Skeletal muscle satellite cell (primary cell): ENCODE results near the gene AQP12B.

Experiments
- H3K27me3 ChIP-seq: 2 replicates; pipeline ENCODE4 v1.7.0; 2013; ENCODE audit warnings: low read length; ENCODE audit not compliant: control insufficient read depth, insufficient read depth
- H3K36me3 ChIP-seq: 2 replicates; pipeline ENCODE4 v1.7.0; 2013; ENCODE audit warnings: mild to moderate bottlenecking, control low read depth, low read length; ENCODE audit not compliant: insufficient read depth
- H3K4me1 ChIP-seq: 2 replicates; pipeline ENCODE4 v1.7.0; 2013; ENCODE audit warnings: low read length; ENCODE audit not compliant: control insufficient read depth, insufficient read depth
- H3K4me2 ChIP-seq: 2 replicates; pipeline ENCODE4 v1.7.0; 2013; ENCODE audit warnings: mild to moderate bottlenecking, low read length
- H3K4me3 ChIP-seq: 2 replicates; pipeline ENCODE4 v1.7.0; 2013; ENCODE audit warnings: low read length
- H3K9ac ChIP-seq: 2 replicates; pipeline ENCODE4 v1.7.0; 2013; ENCODE audit warnings: mild to moderate bottlenecking, low read depth, low read length, moderate library complexity
- H3K9me3 ChIP-seq: replicated peaks from 2 replicates; pipeline ENCODE4 v1.7.0; 2013; ENCODE audit warnings: mild to moderate bottlenecking, control low read depth, low read length

Gene AQP12B

GRCh38 chr2:240717181-240717641 is 34.5 kb upstream of the AQP12B start:
- no peak overlapping the region for H3K9ac ChIP-seq
- no peaks in the 10 kb centered on the region for H3K36me3 ChIP-seq
- no peaks in the 10 kb centered on the region for H3K4me1 ChIP-seq
- H3K27me3 ChIP-seq, result peaks cover 54% of the 10 kb centered on the region
- H3K4me2 ChIP-seq, result no peak overlapping the region
- no peak overlapping the region for H3K4me3 ChIP-seq
- H3K9me3 ChIP-seq, result no peaks in the 10 kb centered on the region

- Histone ChIP-seq H3K4me1 (no peaks in the 10 kb centered on the region), H3K9ac (no peak overlapping the region), H3K9me3 (no peaks in the 10 kb centered on the region)
Measured at GRCh38 chr2:240716130-240716798, 33.6 kb upstream of the AQP12B start.

GRCh38 chr2:240714747-240715725 is 32.4 kb upstream of the AQP12B start:
- no peak overlapping the region for H3K9ac ChIP-seq
- no peaks in the 10 kb centered on the region for H3K36me3 ChIP-seq
- no peaks in the 10 kb centered on the region for H3K9me3 ChIP-seq
- no peak overlapping the region for H3K4me3 ChIP-seq
- no peak overlapping the region for H3K4me2 ChIP-seq
- H3K27me3 ChIP-seq, result peaks cover 58% of the 10 kb centered on the region
- H3K4me1 ChIP-seq, result no peaks in the 10 kb centered on the region

More at GRCh38 chr2:240716130-240716798, 33.6 kb upstream of the AQP12B start:
- H3K36me3 ChIP-seq, result no peaks in the 10 kb centered on the region
- no peak overlapping the region for H3K4me3 ChIP-seq
- no peak overlapping the region for H3K4me2 ChIP-seq
- peaks cover 58% of the 10 kb centered on the region for H3K27me3 ChIP-seq

- Histone ChIP-seq H3K4me2 (no peak overlapping the region), H3K4me1 (no peaks in the 10 kb centered on the region), H3K9ac (no peak overlapping the region), H3K36me3 (no peaks in the 10 kb centered on the region), H3K9me3 (no peaks in the 10 kb centered on the region), H3K27me3 (peaks cover 65% of the 10 kb centered on the region), H3K4me3 (no peak overlapping the region)
Measured at GRCh38 chr2:240713928-240714746, 31.5 kb upstream of the AQP12B start.

DNA sequence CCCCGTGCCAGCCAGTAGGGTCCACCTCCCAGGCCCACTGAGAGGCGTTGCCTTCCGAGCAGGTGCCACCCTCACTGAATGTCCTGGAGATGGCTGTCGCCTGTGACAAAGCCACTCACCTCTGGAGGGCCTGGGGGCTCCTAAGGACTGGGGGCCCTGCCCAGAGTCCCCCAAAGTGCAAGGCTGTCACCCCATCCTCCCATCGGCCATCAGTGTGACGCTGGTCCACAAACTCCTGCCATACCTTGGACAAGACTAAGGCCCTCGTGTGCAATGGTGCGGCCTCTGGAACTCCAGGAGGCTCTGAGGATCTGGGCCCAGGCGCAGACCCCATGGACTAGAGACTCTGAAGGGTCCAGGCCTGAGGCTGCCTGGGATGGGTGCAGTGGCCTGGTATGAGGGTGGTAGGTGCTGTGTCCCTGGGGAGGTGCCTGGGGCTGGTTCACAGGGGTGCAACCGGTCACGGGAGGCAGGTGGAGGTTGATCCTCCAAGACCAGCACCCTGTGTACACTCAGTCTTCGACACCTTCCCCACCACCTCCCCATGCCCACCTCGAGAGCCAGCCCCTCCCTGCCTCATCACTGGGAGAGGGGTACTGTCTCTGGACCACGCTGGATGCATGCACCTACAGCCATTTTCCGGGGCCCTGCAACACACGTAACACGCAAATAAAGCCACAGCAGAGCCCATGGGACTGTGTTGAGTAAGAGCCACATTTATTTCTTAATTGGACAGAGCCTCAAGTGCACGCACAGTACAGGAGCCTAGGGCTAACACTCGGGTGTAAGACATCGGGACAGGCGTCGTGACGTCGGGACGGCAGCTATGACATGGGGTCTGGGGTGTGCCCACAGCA is 30.6 kb upstream of the AQP12B start:
- H3K4me2 ChIP-seq, result no peak overlapping the region
- no peaks in the 10 kb centered on the region for H3K36me3 ChIP-seq
- H3K27me3 ChIP-seq, result peaks cover 68% of the 10 kb centered on the region
- no peak overlapping the region for H3K4me3 ChIP-seq
- no peaks in the 10 kb centered on the region for H3K4me1 ChIP-seq
- no peaks in the 10 kb centered on the region for H3K9me3 ChIP-seq
- no peak overlapping the region for H3K9ac ChIP-seq

- Histone ChIP-seq H3K4me1 (no peaks in the 10 kb centered on the region), H3K9ac (no peak overlapping the region), H3K36me3 (no peaks in the 10 kb centered on the region), H3K27me3 (peaks cover 72% of the 10 kb centered on the region), H3K9me3 (no peaks in the 10 kb centered on the region), H3K4me3 (no peak overlapping the region), H3K4me2 (no peak overlapping the region)
Measured at GRCh38 chr2:240712121-240712520, 29.4 kb upstream of the AQP12B start.

- no peak overlapping the region for H3K4me3 ChIP-seq
- H3K4me1 ChIP-seq, result no peaks in the 10 kb centered on the region
- no peaks in the 10 kb centered on the region for H3K36me3 ChIP-seq
- peaks cover 73% of the 10 kb centered on the region for H3K27me3 ChIP-seq
- no peaks in the 10 kb centered on the region for H3K9me3 ChIP-seq
- no peak overlapping the region for H3K4me2 ChIP-seq
- no peak overlapping the region for H3K9ac ChIP-seq
Measured at GRCh38 chr2:240711701-240712100, 29.0 kb upstream of the AQP12B start.

GRCh38 chr2:240711296-240711695 is 28.6 kb upstream of the AQP12B start:
- Histone ChIP-seq H3K27me3 (peaks cover 73% of the 10 kb centered on the region), H3K4me2 (no peak overlapping the region), H3K9ac (no peak overlapping the region), H3K36me3 (no peaks in the 10 kb centered on the region), H3K4me1 (no peaks in the 10 kb centered on the region), H3K4me3 (no peak overlapping the region), H3K9me3 (no peaks in the 10 kb centered on the region)

GRCh38 chr2:240708457-240708856 is 25.8 kb upstream of the AQP12B start:
- no peak overlapping the region for H3K4me3 ChIP-seq
- H3K4me2 ChIP-seq, result no peak overlapping the region
- H3K27me3 ChIP-seq, result peaks cover 71% of the 10 kb centered on the region
- no peaks in the 10 kb centered on the region for H3K36me3 ChIP-seq
- H3K9ac ChIP-seq, result no peak overlapping the region
- H3K9me3 ChIP-seq, result no peaks in the 10 kb centered on the region
- no peaks in the 10 kb centered on the region for H3K4me1 ChIP-seq

DNA sequence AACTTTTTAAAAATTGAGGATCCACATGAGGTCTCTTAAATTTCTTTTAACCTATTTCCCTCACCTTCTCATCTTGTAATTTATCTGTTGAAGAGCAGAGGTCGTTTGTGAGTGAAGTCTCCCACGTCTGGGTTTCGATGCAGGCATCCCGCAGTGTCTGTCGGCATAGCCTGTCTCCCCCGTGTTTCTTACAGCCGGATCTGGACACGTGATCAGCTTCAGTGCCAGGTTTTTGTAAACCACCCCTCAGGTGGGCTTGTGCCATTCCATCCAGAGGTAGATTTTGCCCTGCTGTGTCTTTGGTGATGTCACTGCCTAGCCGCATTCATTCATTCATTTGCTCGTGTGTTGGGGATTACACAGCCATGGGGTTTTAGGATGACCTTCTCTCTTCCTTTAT is 25.1 kb upstream of the AQP12B start:
- H3K4me2 ChIP-seq, result no peak overlapping the region
- H3K9ac ChIP-seq, result no peak overlapping the region
- peaks cover 73% of the 10 kb centered on the region for H3K27me3 ChIP-seq
- no peaks in the 10 kb centered on the region for H3K4me1 ChIP-seq
- no peak overlapping the region for H3K4me3 ChIP-seq
- H3K9me3 ChIP-seq, result no peaks in the 10 kb centered on the region
- H3K36me3 ChIP-seq, result no peaks in the 10 kb centered on the region
